ENCODE measurements around the gene SNTG2.

The SNTG2 gene

GRCh38 chr2:1154710-1155594, 204.3 kb downstream of the SNTG2 start:
- DNase-seq: no peak

GRCh38 chr2:1156059-1156458, 205.4 kb downstream of the SNTG2 start:
- DNase-seq: no peak

- DNase-seq: no peak
These were observed 205.9 kb downstream of the SNTG2 start for GRCh38 chr2:1156531-1156930.

- no peak for DNase-seq
These were observed 206.5 kb downstream of the SNTG2 start for GRCh38 chr2:1157107-1157506.

- DNase-seq: no peak
These were observed 208.4 kb downstream of the SNTG2 start for GRCh38 chr2:1159013-1159412.

- no peak for DNase-seq
These were observed 211.6 kb downstream of the SNTG2 start for GRCh38 chr2:1162246-1162645.

GRCh38 chr2:1162768-1163584, 212.3 kb downstream of the SNTG2 start:
- peak; percentile 38 to 41 for DNase-seq

GRCh38 chr2:1166976-1167375, 216.3 kb downstream of the SNTG2 start:
- no peak for DNase-seq

GRCh38 chr2:1168846-1169245, 218.2 kb downstream of the SNTG2 start:
- no peak for DNase-seq

GRCh38 chr2:1169291-1169949, 218.8 kb downstream of the SNTG2 start:
- DNase-seq: no peak

- DNase-seq: no peak
These were observed 219.6 kb downstream of the SNTG2 start for GRCh38 chr2:1170241-1170640.

- no peak for DNase-seq
These were observed 220.1 kb downstream of the SNTG2 start for GRCh38 chr2:1170711-1171110.

- DNase-seq: no peak
These were observed 222.9 kb downstream of the SNTG2 start for GRCh38 chr2:1173528-1173927.

- DNase-seq: no peak
These were observed 231.2 kb downstream of the SNTG2 start for GRCh38 chr2:1181893-1182292.

GRCh38 chr2:1183300-1183699, 232.7 kb downstream of the SNTG2 start:
- no peak for DNase-seq

- DNase-seq: no peak
These were observed 235.8 kb downstream of the SNTG2 start for GRCh38 chr2:1186421-1186820.

GRCh38 chr2:1187189-1187588, 236.5 kb downstream of the SNTG2 start:
- DNase-seq: no peak

- DNase-seq: no peak
These were observed 241.5 kb downstream of the SNTG2 start for GRCh38 chr2:1192121-1192520.

- no peak for DNase-seq
These were observed 243.2 kb downstream of the SNTG2 start for GRCh38 chr2:1193801-1194200.

- DNase-seq: no peak
These were observed 253.1 kb downstream of the SNTG2 start for GRCh38 chr2:1203772-1204171.

GRCh38 chr2:1205853-1206252, 255.2 kb downstream of the SNTG2 start:
- no peak for DNase-seq

GRCh38 chr2:1207962-1208510, 257.4 kb downstream of the SNTG2 start:
- DNase-seq: no peak

GRCh38 chr2:1208522-1208921, 257.9 kb downstream of the SNTG2 start:
- DNase-seq: no peak

Data from activated CD4-positive, alpha-beta T cell treated with anti-CD3 and anti-CD28 coated beads, Interleukin-2, amount 50 U/mL, for 48 hours (primary cell).